HG03342 (cell line): ENCODE data around the gene CRYGS.
"Not testable (repeated sequence)": the region's sequence is repeated elsewhere in the genome, so short reads cannot be mapped to it uniquely, and the experiment has no call there.

Source experiments
- ATAC-seq: cut with Tn5 transposase; IDR thresholded peaks from one replicate; pipeline ENCODE4 v1.9.1; 2021; ENCODE audit warnings: mild to moderate bottlenecking, moderate library complexity; ENCODE audit not compliant: unreplicated experiment

Gene CRYGS

DNA sequence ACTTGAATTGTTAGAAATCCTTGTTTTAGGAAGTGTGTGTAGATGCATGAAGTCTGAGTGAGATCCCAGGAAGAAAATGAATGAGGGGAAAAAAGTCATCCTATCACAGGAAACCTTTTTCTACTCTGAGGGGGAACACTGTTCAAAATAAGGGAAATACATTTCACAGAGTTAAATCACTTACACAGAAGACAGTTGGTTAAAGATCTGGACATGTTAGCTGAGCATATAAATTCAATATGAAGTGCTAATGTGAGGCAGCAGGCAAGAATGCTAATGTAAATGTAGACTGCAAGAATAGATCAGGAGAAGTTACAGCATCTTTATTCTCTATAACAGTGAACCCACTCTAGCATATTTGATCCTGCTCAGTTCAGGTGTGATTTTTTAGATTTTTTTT is 20.4 kb upstream of the CRYGS start:
- ATAC-seq = no peak

GRCh38 chr3:186552408-186553031 is 8.3 kb upstream of the CRYGS start:
- ATAC-seq = no peak

GRCh38 chr3:186551387-186551786 is 7.2 kb upstream of the CRYGS start:
- no peak for ATAC-seq

DNA sequence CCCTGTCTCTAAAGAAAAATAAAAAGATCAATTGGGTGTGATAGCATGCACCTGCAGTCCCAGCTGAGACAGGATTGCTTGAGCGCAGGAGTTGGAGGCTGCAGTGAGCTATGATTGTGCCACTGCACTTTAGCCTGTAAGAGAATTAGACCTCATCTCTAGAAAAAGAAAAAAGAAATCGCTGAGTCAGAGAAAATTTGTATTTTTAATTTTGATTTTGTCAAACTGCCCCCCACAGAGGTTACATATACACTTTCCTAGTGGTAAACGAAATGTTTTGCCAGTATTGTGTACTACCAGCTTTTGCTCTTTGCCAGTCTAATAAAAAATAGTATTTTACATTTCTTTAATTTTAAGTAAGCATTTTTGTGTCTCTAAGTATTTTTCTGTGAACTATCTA is 5.3 kb upstream of the CRYGS start:
- ATAC-seq = no peak

DNA sequence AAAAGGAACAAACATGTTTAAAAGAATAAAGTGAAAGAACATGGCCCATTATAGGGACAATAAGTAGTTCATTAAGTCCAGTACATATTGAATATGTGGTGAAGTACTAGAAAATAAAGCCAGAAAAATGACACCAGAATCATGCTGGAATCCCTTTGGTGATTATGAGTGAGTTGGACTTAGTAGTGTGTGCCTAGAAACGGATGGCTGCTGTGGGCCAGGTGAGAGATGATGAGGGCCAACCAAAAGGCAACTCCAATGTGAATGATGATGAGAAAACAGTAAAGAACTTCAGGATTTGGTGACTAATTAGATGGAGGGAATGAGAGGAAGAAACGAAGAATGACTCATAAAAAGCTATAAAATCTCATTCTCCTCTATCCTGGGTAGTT is 3.3 kb downstream of the CRYGS start:
- ATAC-seq = peak; percentile 9

GRCh38 chr3:186540221-186540834 is 3.9 kb downstream of the CRYGS start:
- ATAC-seq = peak; percentile 66

- no peak for ATAC-seq
Measured at GRCh38 chr3:186538779-186539178, 5.4 kb downstream of the CRYGS start.

- no peak for ATAC-seq
Measured at GRCh38 chr3:186536883-186537844, 7.0 kb downstream of the CRYGS start.

DNA sequence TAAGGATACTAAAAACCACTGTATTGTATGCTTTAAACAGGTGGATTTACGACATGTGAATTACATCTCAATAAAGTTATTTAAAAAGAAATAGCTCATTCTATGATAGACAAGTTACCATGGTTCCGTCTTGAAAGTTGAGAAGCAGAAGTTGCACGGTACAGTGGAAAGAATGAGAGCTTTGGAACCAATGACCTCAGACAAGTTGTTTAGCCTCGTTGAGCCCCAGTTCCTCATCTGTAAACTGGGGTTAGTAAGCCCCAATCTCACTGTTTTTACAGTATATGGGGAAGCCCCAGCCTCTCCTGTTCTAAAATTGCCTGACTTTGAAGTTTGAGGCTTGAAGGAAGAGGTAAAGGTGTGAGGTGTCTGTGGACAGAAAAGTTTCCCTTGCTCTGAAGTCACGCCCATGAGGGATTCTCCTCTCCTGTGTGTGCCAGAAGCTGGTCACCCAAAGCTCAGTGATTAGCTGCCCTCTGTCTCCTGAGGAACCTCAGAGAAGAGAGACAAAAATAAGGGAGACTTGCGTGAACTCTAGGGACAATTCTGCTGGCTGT is 10.0 kb downstream of the CRYGS start:
- peak; percentile 85 for ATAC-seq

DNA sequence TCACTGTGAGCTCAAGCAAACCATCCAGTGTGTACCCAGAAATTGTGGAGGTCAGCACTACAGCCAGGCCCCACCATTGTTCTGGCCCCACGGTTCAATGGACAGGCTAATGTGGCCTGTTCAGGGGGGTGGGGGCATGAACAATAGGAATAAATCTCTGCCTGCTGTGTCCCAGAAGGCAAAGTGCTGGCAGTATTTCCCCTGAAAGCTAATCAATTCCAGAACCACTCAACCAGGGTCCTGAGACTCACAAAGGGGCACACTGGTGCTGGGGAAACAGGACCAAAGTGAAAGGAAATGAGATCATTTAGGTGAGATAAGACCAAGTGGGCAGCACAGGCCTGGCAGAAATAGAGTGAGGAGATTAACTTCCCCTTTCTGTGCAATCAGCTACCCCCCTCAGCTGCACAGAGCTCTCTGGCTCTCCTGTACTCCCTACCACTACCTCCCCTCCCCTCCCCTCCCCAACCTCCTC is 11.5 kb downstream of the CRYGS start:
- peak; percentile 56 for ATAC-seq

- not testable (repeated sequence) for ATAC-seq
Measured at GRCh38 chr3:186531694-186532093, 12.5 kb downstream of the CRYGS start.

DNA sequence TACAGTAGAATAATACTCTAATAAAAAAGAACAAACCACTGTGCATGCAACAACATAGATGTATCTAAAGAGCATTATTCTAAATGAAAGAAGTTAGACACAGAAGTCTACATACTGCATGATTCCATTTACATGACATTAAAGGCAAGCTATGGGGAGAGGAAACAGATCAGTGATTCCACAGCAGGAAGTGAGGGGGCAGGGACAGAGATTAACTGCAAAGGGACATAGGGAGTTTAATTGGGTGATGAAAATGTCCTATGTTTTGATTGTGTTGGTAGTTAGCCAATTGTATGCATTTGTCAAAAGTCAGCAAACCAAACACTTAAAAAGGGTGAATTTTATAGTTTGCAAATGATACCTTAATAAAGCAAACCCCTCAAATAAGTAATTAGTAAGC is 13.8 kb downstream of the CRYGS start:
- ATAC-seq = no peak

GRCh38 chr3:186529201-186529999 is 14.8 kb downstream of the CRYGS start:
- no peak for ATAC-seq

GRCh38 chr3:186526256-186526606 is 17.9 kb downstream of the CRYGS start:
- ATAC-seq = no peak

DNA sequence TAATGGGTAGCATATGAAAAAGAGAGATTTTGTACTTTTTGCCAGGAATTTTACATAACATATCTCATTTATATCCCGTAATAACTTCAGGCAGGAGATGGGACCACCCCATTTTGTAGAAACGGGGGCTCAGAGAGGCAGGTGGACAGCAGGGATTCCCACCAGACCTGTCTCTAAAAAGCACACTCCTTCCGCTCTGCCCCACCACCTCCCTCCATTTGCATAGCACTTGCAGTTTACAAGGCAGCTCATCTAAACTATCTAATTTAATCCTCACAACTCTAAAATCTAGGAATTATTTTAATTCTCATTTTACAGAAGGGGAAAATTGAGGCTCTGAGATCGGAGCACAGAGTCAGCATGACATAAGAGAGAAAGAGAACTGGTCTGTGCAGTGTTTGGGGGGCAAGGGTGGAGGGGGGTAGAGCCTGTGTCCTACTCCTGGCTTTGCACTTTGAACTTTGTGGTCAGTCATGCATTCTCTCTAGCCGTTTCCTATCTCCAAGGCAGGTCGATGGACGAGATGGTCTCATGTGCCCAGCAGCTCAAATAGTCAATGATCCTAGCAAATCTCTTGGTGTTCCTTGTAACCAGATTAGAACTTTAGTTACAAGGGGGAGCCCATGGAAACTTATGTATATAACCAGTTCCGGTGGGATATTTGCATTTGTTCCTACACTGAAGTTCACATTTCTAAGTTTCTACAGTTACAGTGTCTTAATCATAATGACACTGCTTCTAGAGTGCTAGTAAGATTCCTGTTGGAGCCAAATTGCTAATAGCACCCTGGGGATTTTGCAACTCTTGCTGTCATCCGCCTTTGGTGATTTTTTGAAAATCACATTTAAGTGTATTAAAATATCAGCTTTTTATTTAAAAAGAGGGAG is 18.6 kb downstream of the CRYGS start:
- ATAC-seq = no peak

DNA sequence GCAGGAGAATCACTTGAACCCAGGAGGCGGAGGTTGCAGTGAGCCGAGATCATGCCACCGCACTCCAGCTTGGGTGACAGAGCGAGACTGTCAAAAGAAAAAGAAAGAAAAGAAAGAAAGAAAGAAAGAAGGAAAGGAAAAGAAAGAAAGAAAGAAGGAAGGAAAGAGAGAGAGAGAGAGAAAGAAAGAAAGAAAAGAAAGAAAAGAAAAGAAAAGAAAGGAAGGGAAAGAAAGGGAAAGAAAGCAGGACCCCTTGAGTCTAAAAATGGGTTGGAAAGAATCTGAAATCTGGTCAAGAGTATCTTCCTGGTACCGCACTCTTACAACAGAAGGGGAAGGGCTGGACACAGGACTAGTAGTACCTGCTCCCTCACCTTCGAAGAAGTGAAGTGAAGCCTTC is 19.6 kb downstream of the CRYGS start:
- no peak for ATAC-seq

- ATAC-seq = no peak
Measured at GRCh38 chr3:186523434-186523833, 20.7 kb downstream of the CRYGS start.

DNA sequence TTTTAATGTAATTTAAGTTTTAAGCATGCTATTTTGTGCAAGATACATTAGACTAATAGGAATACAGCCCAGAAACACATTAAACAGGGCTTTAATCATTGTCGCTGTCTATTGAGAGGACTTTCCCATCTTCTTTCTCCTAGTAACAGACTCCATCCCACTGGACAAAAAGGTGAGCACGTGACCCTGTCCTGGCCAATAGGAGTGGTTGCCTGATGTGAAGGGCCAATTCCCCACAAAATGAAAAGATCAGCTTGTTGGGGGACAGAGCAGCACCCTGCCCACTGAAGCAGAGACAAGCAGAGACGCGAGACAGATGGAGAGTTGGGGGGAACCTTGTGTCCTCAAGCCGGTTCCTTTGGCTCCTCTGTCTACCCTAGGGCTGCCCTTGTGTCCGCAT is 21.2 kb downstream of the CRYGS start:
- ATAC-seq = no peak

- ATAC-seq = peak; percentile 66
Measured at GRCh38 chr3:186520957-186521842, 23.0 kb downstream of the CRYGS start.
